ENCODE data around the gene POLR2E.

DNA sequence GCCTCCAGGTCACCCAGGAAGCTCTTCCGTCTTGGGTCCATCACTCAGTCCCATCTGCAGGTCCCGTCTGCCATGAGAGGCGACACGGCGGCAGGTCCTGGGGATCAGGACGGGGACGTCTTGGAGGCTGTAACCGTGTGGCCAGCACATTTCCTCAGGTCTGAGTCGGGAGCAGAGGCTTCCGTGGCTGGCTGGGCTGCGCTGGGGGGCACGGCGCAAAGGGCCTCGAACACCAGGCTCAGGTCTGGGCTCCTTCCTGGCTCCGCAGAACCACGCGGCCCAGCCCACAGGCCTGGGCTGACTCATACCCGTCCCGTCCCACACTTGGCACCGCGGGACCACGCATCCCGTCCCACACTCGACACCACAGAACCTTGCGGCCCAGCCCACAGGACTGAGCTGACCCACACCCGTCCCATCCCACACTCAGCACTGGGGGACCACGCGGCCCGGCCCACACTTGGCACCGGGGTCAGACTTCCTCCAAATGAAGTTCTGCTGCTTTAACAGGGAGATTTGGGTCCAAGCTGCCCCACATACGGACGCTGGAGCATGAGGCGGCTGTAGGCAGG, 48.7 kb upstream of the POLR2E start:
- TF ChIP-seq CTCF (IDR thresholded peaks at IDR 0.05) (no peak), POLR2A (IDR thresholded peaks at IDR 0.05) (no peak)
